AG09309 (cell line): ENCODE data around the gene VEPH1.

Experiments
- DNase-seq: peaks from one replicate; pipeline ENCODE4 v3.0.0-alpha.2; 2010; ENCODE audit warnings: low read depth
- H3K4me3 ChIP-seq: 2 replicates; pipeline ENCODE4 v1.5.1; 2011; ENCODE audit warnings: mild to moderate bottlenecking, low read depth, low read length, moderate library complexity; ENCODE audit not compliant: control insufficient read depth
- CTCF ChIP-seq: IDR thresholded peaks from 2 replicates; pipeline ENCODE4 v1.5.1; 2011; ENCODE audit warnings: mild to moderate bottlenecking, low read depth, low read length, inconsistent platforms; ENCODE audit not compliant: insufficient read depth, control insufficient read depth; ENCODE audit errors: missing control alignments

VEPH1 gene

GRCh38 chr3:157261000-157261399 lies 242.2 kb downstream of the VEPH1 start:
- no peak for DNase-seq
- no peak for TF ChIP-seq CTCF
- no peak overlapping the region for H3K4me3 ChIP-seq

- no peak for DNase-seq
- H3K4me3 ChIP-seq = no peak overlapping the region
- TF ChIP-seq CTCF = no peak
Measured at GRCh38 chr3:157259825-157260224, 243.4 kb downstream of the VEPH1 start.

- no peak overlapping the region for H3K4me3 ChIP-seq
- TF ChIP-seq CTCF = no peak
- DNase-seq = no peak
Measured at GRCh38 chr3:157257101-157257500, 246.1 kb downstream of the VEPH1 start.

- no peak for TF ChIP-seq CTCF
- DNase-seq = no peak
Measured at GRCh38 chr3:157255797-157256196, 247.4 kb downstream of the VEPH1 start.

GRCh38 chr3:157251685-157252084 lies 251.5 kb downstream of the VEPH1 start:
- no peak overlapping the region for H3K4me3 ChIP-seq
- no peak for DNase-seq
- no peak for TF ChIP-seq CTCF

More at GRCh38 chr3:157255797-157256196, 247.4 kb downstream of the VEPH1 start:
- H3K4me3 ChIP-seq = no peak overlapping the region

GRCh38 chr3:157249606-157250005 lies 253.6 kb downstream of the VEPH1 start:
- TF ChIP-seq CTCF = no peak
- H3K4me3 ChIP-seq = no peak overlapping the region
- DNase-seq = no peak
